Astrocyte (in vitro differentiated cells and primary cell): ENCODE measurements around the gene RNF186. TPM values are rescaled to one million over a fixed set of nuclear protein-coding genes. Genes with fewer than 3 reads are reported as not detected.

Source experiments
- DNase-seq: peaks from one replicate; pipeline ENCODE4 v3.0.0-alpha.2; 2010; ENCODE audit warnings: low read depth
- FAIRE-seq: peaks from 2 replicates; lab custom pipeline; 2011; peaks lifted over from hg19 to GRCh38; lab: Jason Lieb, UNC
- H2AFZ ChIP-seq: 2 replicates; pipeline ENCODE4 v1.6.0; 2012; ENCODE audit warnings: low read depth, low read length, inconsistent platforms
- H3K27ac ChIP-seq: 2 replicates; pipeline ENCODE4 v1.5.1; 2011; ENCODE audit warnings: low read depth, low read length, inconsistent platforms
- H3K27me3 ChIP-seq: 2 replicates; pipeline ENCODE4 v1.6.0; 2011; ENCODE audit warnings: low read length, inconsistent platforms; ENCODE audit not compliant: insufficient read depth
- H3K36me3 ChIP-seq: 2 replicates; pipeline ENCODE4 v1.5.1; 2011; ENCODE audit warnings: low read length, inconsistent platforms; ENCODE audit not compliant: insufficient read depth
- H3K4me1 ChIP-seq: 2 replicates; pipeline ENCODE4 v1.5.1; 2011; ENCODE audit warnings: low read length, inconsistent platforms; ENCODE audit not compliant: insufficient read depth
- H3K4me2 ChIP-seq: 2 replicates; pipeline ENCODE4 v1.6.0; 2012; ENCODE audit warnings: low read length, inconsistent platforms
- H3K4me3 ChIP-seq: 2 replicates; pipeline ENCODE4 v1.5.1; 2011; ENCODE audit warnings: low read depth, mild to moderate bottlenecking, low read length, inconsistent platforms; ENCODE audit not compliant: insufficient read depth
- H3K79me2 ChIP-seq: 2 replicates; pipeline ENCODE4 v1.6.0; 2012; ENCODE audit warnings: mild to moderate bottlenecking, low read length, inconsistent platforms; ENCODE audit not compliant: insufficient read depth
- H3K9ac ChIP-seq: 2 replicates; pipeline ENCODE4 v1.6.0; 2012; ENCODE audit warnings: mild to moderate bottlenecking, low read length, inconsistent platforms
- H3K9me3 ChIP-seq: 2 replicates; pipeline ENCODE4 v1.5.1; 2012; ENCODE audit warnings: low read depth, mild to moderate bottlenecking, low read length, inconsistent platforms; ENCODE audit not compliant: insufficient read depth
- H4K20me1 ChIP-seq: 2 replicates; pipeline ENCODE4 v1.6.0; 2012; ENCODE audit warnings: low read length, inconsistent platforms; ENCODE audit not compliant: insufficient read depth
- H3K27ac Mint-ChIP-seq: one replicate; pipeline ENCODE4 v1.8.0; 2021; ENCODE audit warnings: mild to moderate bottlenecking, mixed read lengths; ENCODE audit not compliant: unreplicated experiment
- H3K27me3 Mint-ChIP-seq: one replicate; pipeline ENCODE4 v1.8.0; 2021; ENCODE audit warnings: low read depth, mixed read lengths; ENCODE audit not compliant: unreplicated experiment
- H3K36me3 Mint-ChIP-seq: one replicate; pipeline ENCODE4 v1.8.0; 2021; ENCODE audit warnings: low read depth, mixed read lengths; ENCODE audit not compliant: unreplicated experiment
- H3K4me1 Mint-ChIP-seq: one replicate; pipeline ENCODE4 v1.8.0; 2021; ENCODE audit warnings: low read depth, mixed read lengths; ENCODE audit not compliant: unreplicated experiment
- H3K4me3 Mint-ChIP-seq: one replicate; pipeline ENCODE4 v1.8.0; 2021; ENCODE audit warnings: mild to moderate bottlenecking, moderate library complexity, mixed read lengths; ENCODE audit not compliant: unreplicated experiment
- H3K9me3 Mint-ChIP-seq: one replicate; pipeline ENCODE4 v1.8.0; 2021; ENCODE audit warnings: mild to moderate bottlenecking, mixed read lengths; ENCODE audit not compliant: unreplicated experiment
- CTCF ChIP-seq: IDR thresholded peaks from 2 replicates; pipeline ENCODE4 v1.5.1; 2011; ENCODE audit warnings: low read depth, mild to moderate bottlenecking, inconsistent platforms, low read length, moderate library complexity; ENCODE audit not compliant: insufficient read depth
- EZH2 ChIP-seq: IDR thresholded peaks from 2 replicates; pipeline ENCODE4 v1.6.1; 2012; ENCODE audit warnings: mild to moderate bottlenecking, low read length, inconsistent platforms; ENCODE audit not compliant: insufficient read depth
- total RNA-seq: library from RNA; stranded (reverse); gene quantifications from 2 replicates; pipeline ENCODE4 v1.2.1, GENCODE V29; 2021

The RNF186 gene
- total RNA-seq, 1 donor from 2014 or later: not detected

- Mint-ChIP-seq H3K36me3 (no peaks in the 10 kb centered on the region), H3K27me3 (peaks cover 18% of the 10 kb centered on the region), H3K27ac (no peak overlapping the region), H3K4me1 (peaks cover 11% of the 10 kb centered on the region), H3K9me3 (no peaks in the 10 kb centered on the region), H3K4me3 (no peak overlapping the region)
- Histone ChIP-seq H3K4me2 (no peak overlapping the region), H3K9ac (no peak overlapping the region), H3K4me1 (peaks cover 7% of the 10 kb centered on the region), H3K9me3 (no peaks in the 10 kb centered on the region), H2AFZ (no peak overlapping the region), H3K27ac (no peak overlapping the region), H3K79me2 (no peaks in the 10 kb centered on the region), H3K4me3 (no peak overlapping the region), H4K20me1 (no peaks in the 10 kb centered on the region), H3K27me3 (no peaks in the 10 kb centered on the region), H3K36me3 (no peaks in the 10 kb centered on the region)
- FAIRE-seq (no peak), DNase-seq (no peak)
- TF ChIP-seq EZH2: no peak
- TF ChIP-seq CTCF: no peak
Observed at GRCh38 chr1:19786988-19787423, 28.1 kb downstream of the RNF186 start.

- H3K4me3 Mint-ChIP-seq: no peak overlapping the region
- peaks cover 11% of the 10 kb centered on the region for H3K4me1 Mint-ChIP-seq
- DNase-seq (no peak), FAIRE-seq (no peak)
- H3K27me3 Mint-ChIP-seq: peaks cover 18% of the 10 kb centered on the region
- peak overlapping the region; percentile 47 for H3K4me2 ChIP-seq
- no peak overlapping the region for H3K27ac ChIP-seq
- H4K20me1 ChIP-seq: no peaks in the 10 kb centered on the region
- H3K36me3 Mint-ChIP-seq: no peaks in the 10 kb centered on the region
- no peak overlapping the region for H3K4me3 ChIP-seq
- no peaks in the 10 kb centered on the region for H3K79me2 ChIP-seq
- H3K9me3 Mint-ChIP-seq: no peaks in the 10 kb centered on the region
- no peaks in the 10 kb centered on the region for H3K9me3 ChIP-seq
- H2AFZ ChIP-seq: no peak overlapping the region
- no peaks in the 10 kb centered on the region for H3K36me3 ChIP-seq
- peaks cover 7% of the 10 kb centered on the region for H3K4me1 ChIP-seq
- no peak overlapping the region for H3K9ac ChIP-seq
- TF ChIP-seq CTCF (no peak), EZH2 (no peak)
- no peak overlapping the region for H3K27ac Mint-ChIP-seq
- H3K27me3 ChIP-seq: no peaks in the 10 kb centered on the region
Observed at GRCh38 chr1:19785660-19786059, 29.4 kb downstream of the RNF186 start.

GRCh38 chr1:19780267-19780877 is 34.7 kb downstream of the RNF186 start:
- no peak overlapping the region for H3K27ac Mint-ChIP-seq
- DNase-seq (no peak), FAIRE-seq (no peak)
- H3K4me1 Mint-ChIP-seq: peaks cover 3% of the 10 kb centered on the region
- H3K27ac ChIP-seq: no peak overlapping the region
- no peak overlapping the region for H3K9ac ChIP-seq
- H3K79me2 ChIP-seq: no peaks in the 10 kb centered on the region
- H3K36me3 Mint-ChIP-seq: peaks cover 8% of the 10 kb centered on the region
- H3K36me3 ChIP-seq: no peaks in the 10 kb centered on the region
- no peak for TF ChIP-seq EZH2
- no peak for TF ChIP-seq CTCF
- H3K4me3 ChIP-seq: no peak overlapping the region
- no peaks in the 10 kb centered on the region for H3K27me3 ChIP-seq
- H3K4me2 ChIP-seq: no peak overlapping the region
- H3K4me3 Mint-ChIP-seq: no peak overlapping the region
- H3K9me3 ChIP-seq: no peaks in the 10 kb centered on the region
- no peak overlapping the region for H2AFZ ChIP-seq
- H4K20me1 ChIP-seq: no peaks in the 10 kb centered on the region
- peaks cover 2% of the 10 kb centered on the region for H3K4me1 ChIP-seq
- H3K9me3 Mint-ChIP-seq: peaks cover 3% of the 10 kb centered on the region
- peaks cover 25% of the 10 kb centered on the region for H3K27me3 Mint-ChIP-seq
